Right lobe of liver (tissue), 6 donors: ENCODE data around the gene ZMIZ1. TPM values are rescaled to one million over a fixed set of nuclear protein-coding genes. Genes with fewer than 3 reads are reported as not detected.

Source experiments
- ATAC-seq, 4 donors: fragments of 200-7000 bp; cut with Tn5 transposase; one replicate each; pipeline ENCODE4 v1.9.1; 2020; ENCODE audit warnings: mild to moderate bottlenecking in 4 of 4, moderate library complexity in 4 of 4
- DNase-seq, 3 donors: peaks; one replicate each; pipeline ENCODE4 v3.0.0-alpha.2; 2020
- H3K27ac ChIP-seq, 3 donors: fragments of 200-600 bp; one replicate each; pipeline ENCODE4 v1.8.0; 2022
- H3K27me3 ChIP-seq, 2 donors: fragments of 200-600 bp; one replicate each; pipeline ENCODE4 v1.8.0; 2022
- H3K36me3 ChIP-seq, 4 donors: fragments of 200-600 bp; sonication (generic) in 1 of 4; one replicate each; pipeline versions ENCODE4 v1.5.1 to v1.8.0; 2017 to 2022; ENCODE audit warnings: control low read depth in 1 of 4
- H3K4me1 ChIP-seq, 4 donors: fragments of 200-600 bp; sonication (generic) in 1 of 4; one replicate each; pipeline versions ENCODE4 v1.5.1 to v1.8.0; 2017 to 2022; ENCODE audit warnings: control low read depth in 1 of 4
- H3K4me3 ChIP-seq, 3 donors: fragments of 200-600 bp; one replicate each; pipeline ENCODE4 v1.8.0; 2022
- H3K9me3 ChIP-seq, 4 donors: fragments of 200-600 bp; sonication (generic) in 1 of 4; one replicate each; pipeline versions ENCODE4 v1.5.1 to v1.8.0; 2017 to 2022; ENCODE audit warnings: control low read depth in 1 of 4
- CTCF ChIP-seq, 4 donors: fragments of 200-600 bp in 3 of 4; fragments of 450-650 bp in 1 of 4; IDR thresholded peaks; one replicate each; pipeline versions ENCODE4 v1.5.1 to v1.8.0; 2016 to 2022; ENCODE audit warnings: antibody characterized with exemption in 4 of 4, mild to moderate bottlenecking in 2 of 4
- POLR2A ChIP-seq: fragments of 450-650 bp; IDR thresholded peaks from one replicate; pipeline ENCODE4 v1.6.1; 2017; ENCODE audit warnings: antibody characterized with exemption, mild to moderate bottlenecking
- WGBS: methylation state at CpG from one replicate; pipeline ENCODE4 v1.1.6; 2018; ENCODE audit warnings: low coverage, low lambda C conversion rate; ENCODE audit not compliant: insufficient coverage; ENCODE audit errors: missing lambda C conversion rate; 5-methylcytosine and 5-hydroxymethylcytosine counted together
- intact Hi-C, 2 donors: fragments of 100-400 bp; cut with DNase I; formaldehyde crosslinking; loops; one replicate each; pipeline versions ENCODE4 v1.11.2 to v1.14.1; 2022
- total RNA-seq, 6 experiments: library from RNA; depleted of rRNA in 2 of 6; stranded (reverse); fragments of >200 nt in 2 of 6; fragmentation: NEBNext Ultra II Directional in 3 of 6; extraction: Animal tissue kit (Norgen Biotek cat#: 25700) in 3 of 6; gene quantifications; one replicate each; pipeline versions ENCODE4 v1.1.0 to v1.2.4, GENCODE V29; 2016 to 2023
- donor health status: DM: no; HTN: yes; CAD: no.
- donor health status: DM: no; HTN: no; CAD: no.
- donor health status: DM: no; HTN: no; CAD: no.
- donor health status: DM: no; HTN: yes; CAD: no.
- donor health status: DM: no; HTN: yes; CAD: no.

Gene ZMIZ1
- total RNA-seq, 6 experiments from 2014 or later: 9.9 to 22.8 (median 12.3) TPM

DNA sequence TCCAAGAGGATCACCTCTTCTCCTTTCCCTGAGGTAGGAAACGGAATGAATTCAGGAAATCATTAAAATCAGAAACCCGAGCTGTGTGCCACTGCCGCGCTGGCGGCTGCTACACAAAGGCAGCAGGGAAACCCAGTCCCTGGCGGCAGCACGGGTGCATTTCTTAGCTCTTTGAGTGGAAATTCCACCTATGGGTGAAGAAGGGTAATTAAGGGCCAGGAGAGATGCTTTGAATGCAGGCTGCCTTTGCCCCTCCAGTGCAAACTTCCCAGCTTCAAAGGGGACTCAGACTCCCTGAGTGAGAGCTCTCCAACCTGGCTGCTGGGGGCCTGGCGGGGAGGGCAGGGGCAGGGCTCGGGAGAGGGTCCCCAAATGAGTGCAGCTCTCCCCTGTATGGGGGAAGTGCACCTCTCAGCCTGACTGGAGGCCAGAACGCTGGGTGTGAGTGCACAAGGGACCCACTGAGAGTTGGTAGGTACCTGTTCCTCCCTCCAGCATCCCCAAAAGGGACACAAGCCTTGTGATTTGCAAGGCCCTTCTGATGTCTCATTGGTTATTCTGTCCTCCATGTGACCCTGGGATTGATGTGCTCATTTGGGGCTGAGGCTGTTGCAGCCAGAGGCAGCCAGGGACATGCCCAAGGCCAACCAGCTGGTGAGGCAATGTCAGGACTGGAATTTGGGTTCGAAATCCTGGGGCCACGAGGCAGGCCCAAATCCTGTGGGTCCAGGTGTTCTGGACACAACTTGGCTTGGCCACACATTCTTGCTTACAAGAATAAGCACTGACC, 16.3 kb upstream of the ZMIZ1 start:
- Histone ChIP-seq H3K4me3 (no peak overlapping the region), H3K9me3 (no peaks in the 10 kb centered on the region), H3K27me3 (no peaks in the 10 kb centered on the region), H3K27ac (no peak overlapping the region), H3K36me3 (no peaks in the 10 kb centered on the region), H3K4me1 (peaks cover 0 to 12% (median 0%) of the 10 kb centered on the region in 4 donors)
- ATAC-seq: peak in 1 of 4 donors; percentile 8
- TF ChIP-seq POLR2A: no peak
- TF ChIP-seq CTCF (IDR thresholded peaks at IDR 0.05): no peak
- peak; percentile 15 to 40 (median 33) for DNase-seq
- intact Hi-C loops: loop anchor here in 1 of 2 donors (10.0 kb wide), 1 partner anchor 68 kb away; no protein-coding TSS in a partner anchor
- WGBS: 39% methylated on average over 5 of the region's 12 CpGs

DNA sequence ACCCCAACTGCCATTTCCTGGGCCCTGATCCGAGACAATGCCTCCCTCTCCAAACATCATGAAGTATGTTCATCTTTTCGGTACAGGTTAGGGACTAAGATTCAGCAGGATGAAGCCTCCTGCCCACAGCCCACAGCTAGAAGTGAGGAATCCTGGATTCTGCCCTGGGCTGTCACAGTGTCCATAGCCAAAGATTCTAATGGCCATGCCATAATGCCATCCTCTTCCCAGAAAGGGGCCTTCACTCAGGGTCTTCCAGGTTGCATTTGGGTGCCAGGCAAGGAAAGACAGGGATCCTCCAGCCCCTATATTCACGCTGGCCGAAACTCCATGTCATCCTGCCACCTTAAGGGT, 15.7 kb upstream of the ZMIZ1 start:
- ATAC-seq: no peak
- Histone ChIP-seq H3K27ac (no peak overlapping the region), H3K4me1 (peaks cover 0 to 12% (median 0%) of the 10 kb centered on the region in 4 donors), H3K9me3 (no peaks in the 10 kb centered on the region), H3K4me3 (no peak overlapping the region), H3K36me3 (no peaks in the 10 kb centered on the region), H3K27me3 (no peaks in the 10 kb centered on the region)
- no CpG with 5 or more reads among the region's 4 CpGs for WGBS
- intact Hi-C loops: loop anchor here in 1 of 2 donors (10.0 kb wide), 1 partner anchor 68 kb away; no protein-coding TSS in a partner anchor
- TF ChIP-seq CTCF (IDR thresholded peaks at IDR 0.05): no peak
- DNase-seq: peak in 2 of 3 donors; percentile 8 to 15

- no peak overlapping the region for H3K27ac ChIP-seq
- H3K4me3 ChIP-seq: no peak overlapping the region
- H3K9me3 ChIP-seq: no peaks in the 10 kb centered on the region
- H3K27me3 ChIP-seq: no peaks in the 10 kb centered on the region
- WGBS: 97% methylated on average over 5 of the region's 11 CpGs
- TF ChIP-seq CTCF (IDR thresholded peaks at IDR 0.05): no peak
- no peak for TF ChIP-seq POLR2A
- H3K4me1 ChIP-seq: peaks cover 0 to 18% (median 3%) of the 10 kb centered on the region in 4 donors
- no peak for ATAC-seq
- DNase-seq: peak; percentile 10 to 30 (median 19)
- no peaks in the 10 kb centered on the region for H3K36me3 ChIP-seq
- intact Hi-C loops: loop anchor here in 1 of 2 donors (10.0 kb wide), 1 partner anchor 69 kb away; no protein-coding TSS in a partner anchor
Measured at GRCh38 chr10:79053481-79054202, 15.1 kb upstream of the ZMIZ1 start.

DNA sequence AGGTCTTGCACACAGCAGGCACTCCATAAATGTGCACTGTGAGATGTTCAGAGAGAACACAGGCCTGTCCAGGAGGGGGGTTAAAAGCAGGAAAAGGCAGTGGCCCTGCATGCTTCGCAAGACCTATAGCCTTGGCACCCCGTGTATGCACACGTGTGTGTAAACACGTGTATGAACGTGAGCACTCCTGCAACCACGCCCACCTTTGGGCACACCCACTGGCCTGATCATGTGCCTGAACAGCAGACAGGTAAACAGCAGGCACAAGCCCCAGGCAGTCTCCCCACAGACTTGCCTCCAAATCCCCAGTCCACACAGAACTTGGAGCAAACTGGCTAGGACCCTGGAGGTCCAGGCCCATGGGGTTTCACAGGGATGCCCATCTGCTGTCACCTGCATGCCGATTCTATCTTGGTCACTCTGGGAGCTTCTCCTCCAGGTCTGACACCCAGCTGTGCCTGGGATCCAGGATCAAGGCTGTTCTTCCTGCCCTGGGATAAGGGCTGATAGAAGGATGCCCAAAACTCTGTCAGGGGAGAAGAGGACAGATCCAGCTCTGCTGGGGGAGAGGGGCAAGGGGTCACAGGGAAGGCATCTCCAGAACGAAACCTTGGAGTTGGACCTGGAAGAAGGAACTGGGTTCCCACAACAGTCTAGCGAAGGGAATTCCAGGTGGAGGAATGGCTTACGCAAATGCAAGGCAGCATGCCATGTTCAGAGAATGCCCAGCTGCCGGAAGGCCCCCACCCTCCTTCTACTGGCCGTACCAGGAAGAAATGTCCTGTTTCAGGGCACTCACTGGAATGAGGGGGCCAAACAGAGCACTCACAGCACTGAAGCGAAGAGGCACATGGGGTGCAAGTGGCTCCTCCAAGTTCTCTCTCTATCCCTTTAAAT, 14.3 kb upstream of the ZMIZ1 start:
- ATAC-seq (no peak), DNase-seq (peak; percentile 14 to 42 (median 39))
- H3K36me3 ChIP-seq: no peaks in the 10 kb centered on the region
- H3K4me1 ChIP-seq: peaks cover 0 to 25% (median 6%) of the 10 kb centered on the region in 4 donors
- intact Hi-C loops: loop anchor here in 1 of 2 donors (10.0 kb wide), 1 partner anchor 70 kb away; no protein-coding TSS in a partner anchor
- H3K27me3 ChIP-seq: no peaks in the 10 kb centered on the region
- H3K27ac ChIP-seq: no peak overlapping the region
- 83% methylated on average over 6 of the region's 13 CpGs for WGBS
- TF ChIP-seq CTCF (IDR thresholded peaks at IDR 0.05) (no peak), POLR2A (no peak)
- H3K4me3 ChIP-seq: no peak overlapping the region
- no peaks in the 10 kb centered on the region for H3K9me3 ChIP-seq
